Mucosa of stomach (tissue), 1 donor: ENCODE data around the gene GNL2.
"Not testable (repeated sequence)": the region's sequence is repeated elsewhere in the genome, so short reads cannot be mapped to it uniquely, and the experiment has no call there.

ENCODE experiments used
- H3K27me3 ChIP-seq: one replicate; pipeline ENCODE4 v1.7.0; 2013; ENCODE audit warnings: mild to moderate bottlenecking, low read length; ENCODE audit not compliant: control insufficient read depth, insufficient read depth
- H3K36me3 ChIP-seq: one replicate; pipeline ENCODE4 v1.7.0; 2013; ENCODE audit warnings: low read length; ENCODE audit not compliant: control insufficient read depth, insufficient read depth
- H3K4me1 ChIP-seq: one replicate; pipeline ENCODE4 v1.7.0; 2013; ENCODE audit warnings: mild to moderate bottlenecking, low read length; ENCODE audit not compliant: control insufficient read depth, insufficient read depth
- H3K4me3 ChIP-seq: one replicate; pipeline ENCODE4 v1.7.0; 2013; ENCODE audit warnings: low read length
- H3K9ac ChIP-seq: one replicate; pipeline ENCODE4 v1.7.0; 2013; ENCODE audit warnings: mild to moderate bottlenecking, low read length, moderate library complexity
- H3K9me3 ChIP-seq: one replicate; pipeline ENCODE4 v1.7.0; 2013; ENCODE audit warnings: mild to moderate bottlenecking, low read length, moderate library complexity; ENCODE audit not compliant: control insufficient read depth
- donor health status: Pancreatic carcinoma.

Gene GNL2

GRCh38 chr1:37605061-37605650, 9.4 kb upstream of the GNL2 start:
- Histone ChIP-seq H3K9ac (no peak overlapping the region), H3K27me3 (peaks cover 10% of the 10 kb centered on the region), H3K36me3 (no peaks in the 10 kb centered on the region), H3K9me3 (no peaks in the 10 kb centered on the region), H3K4me1 (no peaks in the 10 kb centered on the region), H3K4me3 (no peak overlapping the region)

- H3K9me3 ChIP-seq = no peaks in the 10 kb centered on the region
- peaks cover 4% of the 10 kb centered on the region for H3K27me3 ChIP-seq
- no peak overlapping the region for H3K4me3 ChIP-seq
- H3K4me1 ChIP-seq = no peaks in the 10 kb centered on the region
- H3K9ac ChIP-seq = no peak overlapping the region
- no peaks in the 10 kb centered on the region for H3K36me3 ChIP-seq
These were observed 7.3 kb upstream of the GNL2 start for GRCh38 chr1:37602750-37603694.

GRCh38 chr1:37601441-37601840, 5.7 kb upstream of the GNL2 start:
- H3K27me3 ChIP-seq = no peaks in the 10 kb centered on the region
- peaks cover under 1% of the 10 kb centered on the region for H3K4me1 ChIP-seq
- no peak overlapping the region for H3K9ac ChIP-seq

GRCh38 chr1:37599940-37600339, 4.2 kb upstream of the GNL2 start:
- Histone ChIP-seq H3K27me3 (no peaks in the 10 kb centered on the region), H3K36me3 (no peaks in the 10 kb centered on the region), H3K4me3 (no peak overlapping the region), H3K4me1 (peaks cover 8% of the 10 kb centered on the region), H3K9ac (no peak overlapping the region), H3K9me3 (no peaks in the 10 kb centered on the region)

More at GRCh38 chr1:37601441-37601840, 5.7 kb upstream of the GNL2 start:
- Histone ChIP-seq H3K9me3 (no peaks in the 10 kb centered on the region), H3K36me3 (no peaks in the 10 kb centered on the region), H3K4me3 (no peak overlapping the region)

GRCh38 chr1:37596182-37596667, 488 bp upstream of the GNL2 start:
- Histone ChIP-seq H3K4me1 (peaks cover 13% of the 10 kb centered on the region), H3K27me3 (no peaks in the 10 kb centered on the region), H3K4me3 (peak overlapping the region; percentile 64), H3K9me3 (no peaks in the 10 kb centered on the region), H3K36me3 (no peaks in the 10 kb centered on the region), H3K9ac (peak overlapping the region; percentile 75)

- Histone ChIP-seq H3K4me1 (peaks cover 13% of the 10 kb centered on the region), H3K9me3 (no peaks in the 10 kb centered on the region), H3K4me3 (no peak overlapping the region), H3K36me3 (no peaks in the 10 kb centered on the region), H3K9ac (no peak overlapping the region), H3K27me3 (no peaks in the 10 kb centered on the region)
These were observed 2.0 kb downstream of the GNL2 start for GRCh38 chr1:37593726-37594125.

GRCh38 chr1:37588939-37589338, 6.8 kb downstream of the GNL2 start:
- H3K4me1 ChIP-seq = no peaks in the 10 kb centered on the region
- H3K9me3 ChIP-seq = no peaks in the 10 kb centered on the region
- no peak overlapping the region for H3K4me3 ChIP-seq
- H3K36me3 ChIP-seq = no peaks in the 10 kb centered on the region
- no peak overlapping the region for H3K9ac ChIP-seq
- H3K27me3 ChIP-seq = no peaks in the 10 kb centered on the region

- not testable (repeated sequence) for H3K36me3 ChIP-seq, H3K9ac ChIP-seq, H3K4me3 ChIP-seq, H3K4me1 ChIP-seq, H3K27me3 ChIP-seq, H3K9me3 ChIP-seq
These were observed 11.2 kb downstream of the GNL2 start for GRCh38 chr1:37584544-37584943.

- H3K27me3 ChIP-seq = no peaks in the 10 kb centered on the region
- H3K9me3 ChIP-seq = no peaks in the 10 kb centered on the region
- H3K36me3 ChIP-seq = peaks cover 12% of the 10 kb centered on the region
- no peaks in the 10 kb centered on the region for H3K4me1 ChIP-seq
- no peak overlapping the region for H3K9ac ChIP-seq
- no peak overlapping the region for H3K4me3 ChIP-seq
These were observed 20.0 kb downstream of the GNL2 start for GRCh38 chr1:37575692-37576091.

GRCh38 chr1:37574834-37575480, 20.8 kb downstream of the GNL2 start:
- no peak overlapping the region for H3K4me3 ChIP-seq
- peaks cover 12% of the 10 kb centered on the region for H3K36me3 ChIP-seq
- no peaks in the 10 kb centered on the region for H3K27me3 ChIP-seq
- no peak overlapping the region for H3K9ac ChIP-seq
- H3K4me1 ChIP-seq = no peaks in the 10 kb centered on the region
- H3K9me3 ChIP-seq = no peaks in the 10 kb centered on the region

GRCh38 chr1:37570528-37571334, 25.0 kb downstream of the GNL2 start:
- no peaks in the 10 kb centered on the region for H3K4me1 ChIP-seq
- H3K9ac ChIP-seq = no peak overlapping the region
- no peaks in the 10 kb centered on the region for H3K9me3 ChIP-seq
- H3K4me3 ChIP-seq = no peak overlapping the region
- peaks cover 7% of the 10 kb centered on the region for H3K36me3 ChIP-seq
- H3K27me3 ChIP-seq = no peaks in the 10 kb centered on the region
